Neutrophil (primary cell): ENCODE results near the gene STX1A.

Experiments
- H3K27ac ChIP-seq: fragments of 200-600 bp; sonication (generic); 2 replicates; pipeline ENCODE4 v1.5.1; 2016; ENCODE audit warnings: mild to moderate bottlenecking, moderate library complexity
- H3K27me3 ChIP-seq: fragments of 200-600 bp; sonication (generic); 2 replicates; pipeline ENCODE4 v1.6.0; 2016; ENCODE audit warnings: mild to moderate bottlenecking
- H3K36me3 ChIP-seq: fragments of 200-600 bp; sonication (generic); 2 replicates; pipeline ENCODE4 v1.5.1; 2017
- H3K4me1 ChIP-seq, 2 experiments: fragments of 200-600 bp in 1 of 2; sonication (generic) in 1 of 2; 1 replicate in 1 of 2; 2 replicates in 1 of 2; pipeline versions ENCODE4 v1.5.1 to v1.6.1; 2013 to 2016; ENCODE audit warnings: low read depth in 1 of 2, low read length in 1 of 2, mild to moderate bottlenecking in 1 of 2, moderate library complexity in 1 of 2; ENCODE audit not compliant: control insufficient read depth in 1 of 2, insufficient read depth in 1 of 2
- H3K4me3 ChIP-seq, 2 experiments: fragments of 200-600 bp in 1 of 2; sonication (generic) in 1 of 2; 1 replicate in 1 of 2; 2 replicates in 1 of 2; pipeline ENCODE4 v1.5.1; 2013 to 2016; ENCODE audit warnings: low read depth in 1 of 2, low read length in 1 of 2, mild to moderate bottlenecking in 1 of 2, moderate library complexity in 1 of 2
- H3K9me3 ChIP-seq: fragments of 200-600 bp; sonication (generic); 2 replicates; pipeline ENCODE4 v1.5.1; 2016
- TF ChIP-seq, protein P1 (sequence below): fragments of 200-600 bp; sonication (generic); IDR thresholded peaks from 2 replicates; pipeline ENCODE4 v1.5.1; 2016; ENCODE audit warnings: antibody characterized with exemption

The STX1A gene

DNA sequence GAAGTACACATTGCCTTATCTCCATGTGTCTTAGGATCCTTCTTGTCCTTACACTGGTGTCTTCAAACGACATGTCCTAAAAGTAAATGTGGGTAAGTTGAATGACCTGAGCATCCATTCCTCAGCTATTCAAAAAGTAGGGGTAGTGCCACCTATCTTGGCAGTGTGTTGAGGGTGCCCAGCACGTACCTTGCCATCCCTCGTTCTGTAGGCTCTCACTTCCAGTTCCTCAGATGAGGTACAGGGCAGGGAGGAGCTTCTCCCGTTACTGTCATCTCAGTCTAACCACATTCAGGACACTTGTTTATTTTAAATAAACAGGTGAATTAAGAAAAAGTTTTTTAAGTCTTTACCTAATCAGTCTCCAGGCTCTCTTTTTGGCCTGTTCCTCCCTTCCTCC, 23.1 kb downstream of the STX1A start:
- Histone ChIP-seq H3K4me3 (no peak overlapping the region), H3K36me3 (peaks cover 84% of the 10 kb centered on the region), H3K4me1 (no peaks in the 10 kb centered on the region), H3K27ac (no peak overlapping the region), H3K27me3 (peaks cover under 1% of the 10 kb centered on the region), H3K9me3 (no peaks in the 10 kb centered on the region)
- TF ChIP-seq, protein P1, sequence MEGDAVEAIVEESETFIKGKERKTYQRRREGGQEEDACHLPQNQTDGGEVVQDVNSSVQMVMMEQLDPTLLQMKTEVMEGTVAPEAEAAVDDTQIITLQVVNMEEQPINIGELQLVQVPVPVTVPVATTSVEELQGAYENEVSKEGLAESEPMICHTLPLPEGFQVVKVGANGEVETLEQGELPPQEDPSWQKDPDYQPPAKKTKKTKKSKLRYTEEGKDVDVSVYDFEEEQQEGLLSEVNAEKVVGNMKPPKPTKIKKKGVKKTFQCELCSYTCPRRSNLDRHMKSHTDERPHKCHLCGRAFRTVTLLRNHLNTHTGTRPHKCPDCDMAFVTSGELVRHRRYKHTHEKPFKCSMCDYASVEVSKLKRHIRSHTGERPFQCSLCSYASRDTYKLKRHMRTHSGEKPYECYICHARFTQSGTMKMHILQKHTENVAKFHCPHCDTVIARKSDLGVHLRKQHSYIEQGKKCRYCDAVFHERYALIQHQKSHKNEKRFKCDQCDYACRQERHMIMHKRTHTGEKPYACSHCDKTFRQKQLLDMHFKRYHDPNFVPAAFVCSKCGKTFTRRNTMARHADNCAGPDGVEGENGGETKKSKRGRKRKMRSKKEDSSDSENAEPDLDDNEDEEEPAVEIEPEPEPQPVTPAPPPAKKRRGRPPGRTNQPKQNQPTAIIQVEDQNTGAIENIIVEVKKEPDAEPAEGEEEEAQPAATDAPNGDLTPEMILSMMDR, result no peak

DNA sequence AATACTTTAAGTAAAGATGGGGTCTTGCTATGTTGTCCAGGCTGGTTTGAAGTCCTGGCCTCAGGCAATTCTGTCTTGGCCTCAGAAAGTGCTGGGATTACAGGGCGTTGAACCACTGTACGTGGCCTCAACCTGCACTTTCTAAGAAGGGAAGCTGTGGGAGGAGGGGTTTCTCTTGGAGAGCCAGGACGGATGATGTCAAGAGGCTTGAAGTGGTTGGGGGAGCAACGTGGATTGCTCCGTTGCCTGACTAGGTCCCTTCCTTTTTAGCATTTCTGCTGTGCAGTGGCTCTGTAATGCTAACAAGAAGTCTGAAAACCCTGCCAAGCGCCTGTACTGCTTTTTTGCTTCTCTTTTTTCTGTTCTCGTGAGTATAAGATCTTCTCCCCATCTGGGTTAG, 28.8 kb downstream of the STX1A start:
- Histone ChIP-seq H3K36me3 (peaks cover 69% of the 10 kb centered on the region), H3K4me1 (no peaks in the 10 kb centered on the region), H3K4me3 (no peak overlapping the region), H3K27ac (no peak overlapping the region), H3K9me3 (no peaks in the 10 kb centered on the region), H3K27me3 (no peaks in the 10 kb centered on the region)
- TF ChIP-seq, protein P1, result no peak

DNA sequence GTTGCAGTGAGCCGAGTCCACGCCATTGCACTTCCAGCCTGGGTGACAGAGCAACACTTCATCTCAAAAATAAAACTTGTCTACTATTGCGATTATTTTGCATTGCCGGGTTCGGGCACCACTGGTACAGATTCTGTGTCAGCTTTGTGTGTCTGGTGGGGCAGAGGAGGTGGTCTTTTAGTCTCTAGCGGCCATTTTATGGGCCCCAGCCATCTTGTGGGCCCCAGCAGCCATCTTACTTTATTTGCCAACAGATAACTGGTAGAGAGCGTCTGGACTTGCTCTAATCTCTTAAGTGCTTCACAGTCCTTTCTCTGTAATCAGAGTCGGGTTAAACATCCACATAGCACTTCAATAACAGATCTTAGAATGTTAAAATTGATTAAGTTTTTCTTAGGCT, 31.2 kb downstream of the STX1A start:
- H3K27ac ChIP-seq, result no peak overlapping the region
- TF ChIP-seq, protein P1, result no peak
- H3K4me1 ChIP-seq, result peaks cover 7 to 9% of the 10 kb centered on the region in 2 experiments
- H3K27me3 ChIP-seq, result no peaks in the 10 kb centered on the region
- peaks cover 46% of the 10 kb centered on the region for H3K36me3 ChIP-seq
- no peak overlapping the region for H3K4me3 ChIP-seq
- no peaks in the 10 kb centered on the region for H3K9me3 ChIP-seq

DNA sequence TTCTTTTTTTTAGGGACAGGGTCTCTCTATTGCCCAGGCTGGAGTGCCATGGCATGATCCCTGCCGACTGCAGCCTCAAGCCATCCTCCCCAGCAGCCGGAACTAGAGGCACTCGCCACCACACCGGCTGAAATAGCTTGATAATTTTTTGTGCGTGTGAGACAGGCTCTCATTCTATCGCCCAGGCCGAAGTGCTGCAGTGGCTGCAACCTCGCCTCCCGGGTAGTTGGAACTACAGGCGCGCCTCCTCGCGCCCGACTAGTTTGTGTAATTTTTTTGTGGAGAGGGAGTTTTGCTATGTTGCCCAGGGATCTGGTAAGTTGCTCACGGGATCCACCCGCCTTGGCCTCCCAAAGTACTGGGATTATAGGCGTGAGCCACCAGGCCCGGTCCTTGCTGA, 34.2 kb downstream of the STX1A start:
- no peak overlapping the region for H3K27ac ChIP-seq
- H3K9me3 ChIP-seq, result no peaks in the 10 kb centered on the region
- peaks cover 17 to 20% of the 10 kb centered on the region in 2 experiments for H3K4me1 ChIP-seq
- H3K27me3 ChIP-seq, result no peaks in the 10 kb centered on the region
- H3K36me3 ChIP-seq, result peaks cover 25% of the 10 kb centered on the region
- TF ChIP-seq, protein P1, result no peak
- H3K4me3 ChIP-seq, result no peak overlapping the region

DNA sequence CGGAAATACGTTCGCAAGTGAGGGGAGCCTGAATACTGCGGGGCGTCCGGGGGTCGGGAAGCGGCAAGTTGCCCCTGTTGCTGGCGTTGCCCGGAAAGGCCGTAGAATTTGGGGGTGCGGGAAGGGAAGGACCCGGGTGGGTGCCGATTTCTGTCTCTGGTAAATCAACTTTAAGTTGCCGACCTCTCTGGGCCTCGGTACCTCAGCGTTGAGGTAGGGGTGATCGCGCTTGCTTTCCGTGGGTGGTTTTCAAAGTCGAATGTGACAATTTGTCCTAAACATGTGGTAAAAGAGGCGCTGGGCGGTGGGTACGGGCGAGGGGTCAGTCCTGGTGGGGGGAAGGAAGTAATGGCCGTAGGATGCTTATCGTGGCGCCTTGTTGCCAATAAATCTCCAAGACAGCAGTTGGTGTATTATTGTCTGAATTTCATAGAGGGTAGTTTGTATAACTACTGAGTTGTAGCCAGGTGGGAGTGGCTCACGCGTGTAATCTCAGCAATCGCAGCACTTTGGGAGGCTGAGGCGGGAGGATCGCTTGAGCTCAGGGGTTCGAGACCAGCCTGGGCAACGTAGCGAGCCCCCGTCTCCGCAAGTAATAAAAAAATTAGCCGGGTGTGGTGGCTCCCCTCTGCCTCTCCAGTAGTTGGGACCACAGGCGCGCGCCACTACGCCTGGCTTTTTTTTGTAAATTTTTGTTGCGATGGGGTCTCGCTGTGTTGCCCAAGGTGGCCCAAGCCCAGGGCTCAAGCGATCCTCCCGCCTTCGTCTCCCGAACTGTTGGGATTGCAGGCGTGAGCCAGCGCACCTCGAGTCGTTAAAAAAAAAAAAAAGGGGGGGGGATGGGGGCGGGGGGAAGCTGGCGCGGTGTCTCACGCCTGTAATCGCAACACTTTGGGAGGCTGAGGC, 35.4 kb downstream of the STX1A start:
- peak overlapping the region; percentile 93 to 99 for H3K4me3 ChIP-seq
- no peaks in the 10 kb centered on the region for H3K27me3 ChIP-seq

More for the DNA sequence above, 35.4 kb downstream of the STX1A start:
- Histone ChIP-seq H3K9me3 (no peaks in the 10 kb centered on the region), H3K4me1 (peaks cover 17 to 20% of the 10 kb centered on the region in 2 experiments), H3K36me3 (peaks cover 15% of the 10 kb centered on the region), H3K27ac (peak overlapping the region; percentile 67)
- TF ChIP-seq, protein P1, result no peak
